H1 (cell line): ENCODE measurements around the gene EMP3. TPM values are rescaled to one million over a fixed set of nuclear protein-coding genes. Genes with fewer than 3 reads are reported as not detected.

Source experiments
- CTCF ChIA-PET: fragments of 300-600 bp; sonication (Branson Sonifier 250); formaldehyde crosslinking; loops from one replicate; lab custom pipeline; 2021; ENCODE audit not compliant: partially characterized antibody; lab: Charles Lee
- POLR2A ChIA-PET: fragments of 300-600 bp; sonication (Branson Sonifier 250); formaldehyde crosslinking; loops from one replicate; lab custom pipeline; 2021; ENCODE audit warnings: inconsistent platforms; ENCODE audit not compliant: partially characterized antibody; lab: Charles Lee
- DNase-seq, 2 experiments: peaks; one replicate each; pipeline versions ENCODE4 v3.0.0 to v3.0.0-alpha.2; 2010 to 2022; ENCODE audit warnings: low spot score in 2 of 2, low read depth in 1 of 2, mixed read lengths in 1 of 2
- FAIRE-seq: peaks from 2 replicates; lab custom pipeline; 2011; peaks lifted over from hg19 to GRCh38; lab: Jason Lieb, UNC
- H2AFZ ChIP-seq: 2 replicates; pipeline ENCODE4 v1.8.1; 2012; ENCODE audit warnings: low read length, inconsistent platforms
- H2AK5ac ChIP-seq: 2 replicates; pipeline ENCODE4 v1.6.1; 2013; ENCODE audit warnings: low read depth, low read length
- H2BK120ac ChIP-seq: replicated peaks from 2 replicates; pipeline ENCODE3; 2013; ENCODE audit warnings: low read depth, low read length, inconsistent platforms
- H2BK12ac ChIP-seq: 2 replicates; pipeline ENCODE4 v1.6.1; 2013; ENCODE audit warnings: low read depth, low read length
- H2BK15ac ChIP-seq: 2 replicates; pipeline ENCODE4 v1.6.1; 2013; ENCODE audit warnings: low read length
- H2BK20ac ChIP-seq: 2 replicates; pipeline ENCODE4 v1.6.1; 2013; ENCODE audit warnings: low read length
- H2BK5ac ChIP-seq: 2 replicates; pipeline ENCODE4 v1.6.1; 2013; ENCODE audit warnings: low read depth, low read length
- H3K14ac ChIP-seq: 2 replicates; pipeline ENCODE4 v1.6.1; 2013; ENCODE audit warnings: inconsistent platforms; ENCODE audit not compliant: insufficient read length
- H3K18ac ChIP-seq: 2 replicates; pipeline ENCODE4 v1.6.1; 2013; ENCODE audit warnings: low read length; ENCODE audit errors: extremely low read depth
- H3K23ac ChIP-seq: 2 replicates; pipeline ENCODE4 v1.6.1; 2013; ENCODE audit warnings: inconsistent platforms; ENCODE audit not compliant: insufficient read length
- H3K23me2 ChIP-seq: 2 replicates; pipeline ENCODE4 v1.6.1; 2013; ENCODE audit warnings: low read depth, low read length
- H3K27ac ChIP-seq: 2 replicates; pipeline ENCODE4 v1.6.1; 2011; ENCODE audit warnings: low read depth, low read length, inconsistent platforms
- H3K27me3 ChIP-seq, 4 experiments: replicated peaks in 1 of 4; 1 replicate in 1 of 4; 2 replicates in 3 of 4; pipeline versions ENCODE4 v1.6.1 to v1.8.1; 2011 to 2013; ENCODE audit warnings: low read length in 3 of 4, mild to moderate bottlenecking in 3 of 4, inconsistent platforms in 2 of 4, mixed read lengths in 2 of 4, moderate library complexity in 1 of 4; ENCODE audit not compliant: control insufficient read depth in 3 of 4, insufficient read depth in 3 of 4; ENCODE audit errors: extremely low read depth in 1 of 4
- H3K36me3 ChIP-seq, 4 experiments: 2 replicates each; pipeline versions ENCODE4 v1.6.1 to v1.8.1; 2011 to 2013; ENCODE audit warnings: mild to moderate bottlenecking in 4 of 4, low read length in 3 of 4, moderate library complexity in 2 of 4, control low read depth in 1 of 4, inconsistent platforms in 1 of 4; ENCODE audit not compliant: insufficient read depth in 4 of 4, control insufficient read depth in 2 of 4
- H3K4ac ChIP-seq: replicated peaks from 2 replicates; pipeline ENCODE3; 2013; ENCODE audit warnings: low read length, low read depth, mixed read lengths, inconsistent platforms; ENCODE audit not compliant: insufficient read length
- H3K4me1 ChIP-seq, 4 experiments: replicated peaks in 1 of 4; 1 replicate in 1 of 4; 2 replicates in 3 of 4; pipeline versions ENCODE4 v1.6.1 to v1.8.1; 2011 to 2013; ENCODE audit warnings: low read length in 3 of 4, inconsistent platforms in 2 of 4, mixed read lengths in 1 of 4; ENCODE audit not compliant: insufficient read depth in 4 of 4, control insufficient read depth in 3 of 4
- H3K4me2 ChIP-seq, 2 experiments: 2 replicates each; pipeline versions ENCODE4 v1.6.1 to v1.8.1; 2011 to 2013; ENCODE audit warnings: low read depth in 2 of 2, low read length in 2 of 2, control low read depth in 1 of 2, inconsistent platforms in 1 of 2, mild to moderate bottlenecking in 1 of 2; ENCODE audit not compliant: insufficient read depth in 1 of 2
- H3K4me3 ChIP-seq, 4 experiments: fragments of 200-600, 300-600 bp in 1 of 4; sonication (generic), shearing (Covaris generic), sonication (Bioruptor Twin) in 1 of 4; 2 replicates each; pipeline versions ENCODE4 v1.5.1 to v1.8.1; 2011 to 2016; ENCODE audit warnings: low read length in 4 of 4, low read depth in 3 of 4, control low read depth in 2 of 4, inconsistent platforms in 2 of 4, mild to moderate bottlenecking in 2 of 4, mixed read lengths in 1 of 4, moderate library complexity in 1 of 4; ENCODE audit not compliant: insufficient read depth in 2 of 4; ENCODE audit errors: extremely low read depth in 1 of 4
- H3K56ac ChIP-seq: replicated peaks from 2 replicates; pipeline ENCODE3; 2013; ENCODE audit warnings: low read depth, mild to moderate bottlenecking, mixed read lengths, low read length, inconsistent platforms; ENCODE audit not compliant: insufficient read length
- H3K79me1 ChIP-seq: 2 replicates; pipeline ENCODE4 v1.6.1; 2013; ENCODE audit warnings: low read depth, low read length, control low read depth
- H3K79me2 ChIP-seq, 2 experiments: 2 replicates each; pipeline versions ENCODE4 v1.6.1 to v1.8.1; 2012 to 2013; ENCODE audit warnings: low read length in 2 of 2, mild to moderate bottlenecking in 2 of 2, inconsistent platforms in 1 of 2; ENCODE audit not compliant: insufficient read depth in 2 of 2, control insufficient read depth in 1 of 2
- H3K9ac ChIP-seq, 4 experiments: replicated peaks in 1 of 4; 1 replicate in 1 of 4; 2 replicates in 3 of 4; pipeline versions ENCODE4 v1.6.1 to v1.8.1; 2011 to 2013; ENCODE audit warnings: low read depth in 3 of 4, low read length in 3 of 4, control low read depth in 2 of 4, mild to moderate bottlenecking in 2 of 4, moderate library complexity in 2 of 4, inconsistent platforms in 1 of 4; ENCODE audit errors: extremely low read depth in 1 of 4
- H3K9me3 ChIP-seq, 2 experiments: 2 replicates each; pipeline versions ENCODE4 v1.6.1 to v1.8.1; 2012 to 2013; ENCODE audit warnings: mild to moderate bottlenecking in 2 of 2, moderate library complexity in 2 of 2, control low read depth in 1 of 2, inconsistent platforms in 1 of 2, low read depth in 1 of 2, low read length in 1 of 2, mixed read lengths in 1 of 2; ENCODE audit not compliant: insufficient read depth in 2 of 2
- H4K20me1 ChIP-seq, 2 experiments: replicated peaks in 1 of 2; 2 replicates each; pipeline versions ENCODE3 to v1.8.1; 2011 to 2013; ENCODE audit warnings: inconsistent platforms in 2 of 2, low read length in 2 of 2, mild to moderate bottlenecking in 1 of 2; ENCODE audit not compliant: insufficient read depth in 2 of 2, control insufficient read depth in 1 of 2
- H4K5ac ChIP-seq: 2 replicates; pipeline ENCODE4 v1.6.1; 2013; ENCODE audit warnings: low read length, low read depth, mixed read lengths, inconsistent platforms; ENCODE audit not compliant: insufficient read length
- H4K8ac ChIP-seq: 2 replicates; pipeline ENCODE4 v1.8.0; 2013; ENCODE audit warnings: mild to moderate bottlenecking, moderate library complexity, low read length, inconsistent platforms; ENCODE audit not compliant: insufficient read depth; ENCODE audit errors: extremely low read depth
- H4K91ac ChIP-seq: replicated peaks from 2 replicates; pipeline ENCODE3; 2013; ENCODE audit warnings: low read length, mixed read lengths, inconsistent platforms; ENCODE audit not compliant: insufficient read length
- BACH1 ChIP-seq: IDR thresholded peaks from 2 replicates; pipeline ENCODE4 v1.6.1; 2012; ENCODE audit warnings: low read length, improper control_type of control experiment
- CHD1 ChIP-seq: IDR thresholded peaks from 2 replicates; pipeline ENCODE4 v1.6.1; 2012; ENCODE audit warnings: low read depth, low read length, improper control_type of control experiment
- CREB1 ChIP-seq: IDR thresholded peaks from 2 replicates; pipeline ENCODE4 v1.6.1; 2012; ENCODE audit warnings: inconsistent platforms
- EZH2 ChIP-seq: fragments of 200-600 bp; sonication (generic); IDR thresholded peaks from 2 replicates; pipeline ENCODE4 v1.7.1; 2012; ENCODE audit warnings: low read depth, mild to moderate bottlenecking, moderate library complexity, low read length, inconsistent platforms; ENCODE audit not compliant: severe bottlenecking
- JUN ChIP-seq: IDR thresholded peaks from 2 replicates; pipeline ENCODE4 v1.6.1; 2011; ENCODE audit warnings: low read depth, mild to moderate bottlenecking, improper control_type of control experiment, low read length
- KDM5A ChIP-seq: fragments of 200-600 bp; IDR thresholded peaks from 2 replicates; pipeline ENCODE4 v1.7.1; 2012; ENCODE audit warnings: mild to moderate bottlenecking, low read length, inconsistent platforms, mixed read lengths
- POU5F1 ChIP-seq: IDR thresholded peaks from 2 replicates; pipeline ENCODE4 v1.6.1; 2011; ENCODE audit warnings: low read depth, mild to moderate bottlenecking, low read length, moderate library complexity
- RXRA ChIP-seq: IDR thresholded peaks from 2 replicates; pipeline ENCODE4 v1.6.1; 2011; ENCODE audit warnings: low read depth, mild to moderate bottlenecking, low read length, moderate library complexity; ENCODE audit not compliant: insufficient read depth
- SRF ChIP-seq: IDR thresholded peaks from 2 replicates; pipeline ENCODE4 v1.6.1; 2011; ENCODE audit warnings: mild to moderate bottlenecking, low read depth, low read length, moderate library complexity
- TAF1 ChIP-seq: IDR thresholded peaks from 2 replicates; pipeline ENCODE4 v1.6.1; 2011; ENCODE audit warnings: mild to moderate bottlenecking, low read depth, low read length
- TCF12 ChIP-seq: IDR thresholded peaks from 2 replicates; pipeline ENCODE4 v1.6.1; 2011; ENCODE audit warnings: low read depth, mild to moderate bottlenecking, low read length
- WGBS, 2 experiments: shearing (Covaris generic) in 1 of 2; methylation state at CpG; one replicate each; pipeline versions ENCODE4 v1.1.6 to v1.1.7; 2013 to 2015; ENCODE audit warnings: low lambda C conversion rate in 2 of 2, mixed read lengths in 2 of 2, inconsistent platforms in 1 of 2, low coverage in 1 of 2, missing lambda C conversion rate in 1 of 2; ENCODE audit not compliant: insufficient replicate concordance in 2 of 2, insufficient coverage in 1 of 2, insufficient read length in 1 of 2; ENCODE audit errors: extremely low coverage in 1 of 2, missing lambda C conversion rate in 1 of 2; 5-methylcytosine and 5-hydroxymethylcytosine counted together
- polyA plus RNA-seq, 7 experiments: library from polyadenylated mRNA; depleted of rRNA in 3 of 7; stranded (reverse) in 5 of 7; unstranded in 2 of 7; fragments of >200 nt in 5 of 7; fragments of 200-250 nt in 2 of 7; gene quantifications; 1 replicate in 5 of 7; 2 replicates in 1 of 7; 4 replicates in 1 of 7; pipeline versions ENCODE4 v1.2.1 to v1.2.3, GENCODE V29; 2011 to 2013; ENCODE audit warnings: missing spikeins in 2 of 7, mixed read lengths in 2 of 7
- total RNA-seq: library from RNA; stranded (reverse); fragmentation: NEBNext Ultra II Directional; extraction: Animal tissue kit (Norgen Biotek cat#: 25700); gene quantifications from 2 replicates; pipeline ENCODE4 v1.2.1, GENCODE V29; 2021
- TF ChIP-seq, protein P1 (sequence below): IDR thresholded peaks from 2 replicates; pipeline ENCODE4 v1.6.1; 2011; ENCODE audit warnings: low read depth, mild to moderate bottlenecking, low read length; ENCODE audit not compliant: insufficient read depth

The EMP3 gene
- total and polyA plus RNA-seq, 2 of the 8 experiments (the other 6 are each of a cell fraction or from before 2014, with no cell fraction given): 18.4 to 87.8 TPM

- Histone ChIP-seq H2BK20ac (no peak overlapping the region), H3K79me1 (no peaks in the 10 kb centered on the region), H2AK5ac (0 out of 2 replicates have a peak overlapping the region, but pooled peaks have one; percentile 32), H3K23ac (no peak overlapping the region), H4K8ac (no peak overlapping the region), H3K4me3 (peak overlapping the region in 3 of 4 experiments; percentile 49 to 70 (median 57); a peak in 4 of 8 replicates), H3K79me2 (no peaks in the 10 kb centered on the region), H3K56ac (no peak overlapping the region), H3K27me3 (0 out of 7 replicates have a peak, but pooled peaks cover 0 to 2% (median 0%) of the 10 kb centered on the region in 4 experiments), H2BK120ac (no peak overlapping the region), H3K4me2 (peak overlapping the region; percentile 59 to 84), H3K36me3 (no peaks in the 10 kb centered on the region), H4K5ac (no peak overlapping the region), H2BK5ac (no peak overlapping the region), H3K18ac (peak overlapping the region; percentile 40; the same call in 1 of the 2 replicates), H2BK15ac (peak overlapping the region; percentile 97; the same call in 1 of the 2 replicates), H3K14ac (no peak overlapping the region), H3K9me3 (no peaks in the 10 kb centered on the region), H3K9ac (no peak overlapping the region), H2BK12ac (peak overlapping the region; percentile 97; the same call in 1 of the 2 replicates), H3K4ac (peak overlapping the region; percentile 22), H4K91ac (peak overlapping the region; percentile 87), H3K4me1 (peaks cover 4 to 26% (median 12%) of the 10 kb centered on the region in 4 experiments), H3K27ac (no peak overlapping the region), H4K20me1 (no peaks in the 10 kb centered on the region), H2AFZ (peak overlapping the region; percentile 1; the same call in 1 of the 2 replicates), H3K23me2 (peaks cover 18% of the 10 kb centered on the region)
- WGBS, 2 experiments: 64% methylated on average over 15 of the region's 15 CpGs; no CpG with 5 or more reads in 1 of the 2 experiments
- DNase-seq (no peak), FAIRE-seq (peak; percentile 52)
- POLR2A ChIA-PET: interaction anchor here (0.5 to 1.6 kb wide), 5 partner anchors 18 to 290 kb away, joined by 3 to 5 read pairs (median 3); partner anchors contain the start of genes RPL18 and SPHK2
- CTCF ChIA-PET: interaction anchor here (0.9 to 2.5 kb wide), 3 partner anchors 8 to 62 kb away, joined by 3 to 10 read pairs (median 5); partner anchors contain the start of gene KDELR1
- TF ChIP-seq TCF12: no peak
- TF ChIP-seq, protein P1, sequence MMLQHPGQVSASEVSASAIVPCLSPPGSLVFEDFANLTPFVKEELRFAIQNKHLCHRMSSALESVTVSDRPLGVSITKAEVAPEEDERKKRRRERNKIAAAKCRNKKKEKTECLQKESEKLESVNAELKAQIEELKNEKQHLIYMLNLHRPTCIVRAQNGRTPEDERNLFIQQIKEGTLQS: peak; percentile 36; the same call in 1 of the 2 replicates
- TF ChIP-seq EZH2: no peak
- TF ChIP-seq KDM5A: no peak
- no peak for TF ChIP-seq CHD1
- TF ChIP-seq POU5F1: no peak
- no peak for TF ChIP-seq RXRA
- TF ChIP-seq CREB1: 0 out of 2 replicates have a peak, but pooled peaks have one; percentile 12
- TF ChIP-seq SRF: no peak
- TF ChIP-seq JUN: 0 out of 2 replicates have a peak, but pooled peaks have one; percentile 48
- TF ChIP-seq TAF1: no peak
- TF ChIP-seq BACH1: no peak
Observed at GRCh38 chr19:48329167-48329891, 4.0 kb downstream of the EMP3 start.
